Upper lobe of left lung (tissue), 4 donors: ENCODE data around the gene NCBP3.

Experiments used
- CTCF ChIP-seq, 6 experiments: fragments of 450-650 bp in 4 of 6; fragments of 200-600 bp in 2 of 6; sonication (generic) in 2 of 6; IDR thresholded peaks; one replicate each; pipeline ENCODE4 v1.5.1; 2016 to 2019; ENCODE audit warnings: antibody characterized with exemption in 6 of 6
- POLR2A ChIP-seq, 4 donors: fragments of 450-650 bp; IDR thresholded peaks; one replicate each; pipeline ENCODE4 v1.5.1; 2016 to 2017; ENCODE audit warnings: antibody characterized with exemption in 4 of 4, mild to moderate bottlenecking in 2 of 4

- TF ChIP-seq POLR2A (IDR thresholded peaks at IDR 0.05) (no peak), CTCF (IDR thresholded peaks at IDR 0.05) (no peak)
Measured at GRCh38 chr17:3801347-3801746, 44.7 kb downstream of the NCBP3 start.
